Kidney epithelial cell (primary cell): ENCODE data around the gene DYRK4. TPM values are rescaled to one million over a fixed set of nuclear protein-coding genes. Genes with fewer than 3 reads are reported as not detected.

Experiments used
- DNase-seq: peaks from one replicate; pipeline ENCODE4 v3.0.0-alpha.2; 2010; ENCODE audit warnings: low read depth
- H3K27me3 ChIP-seq: 2 replicates; pipeline ENCODE4 v1.6.0; 2011; ENCODE audit warnings: low read length; ENCODE audit not compliant: control insufficient read depth, insufficient read depth
- H3K36me3 ChIP-seq: 2 replicates; pipeline ENCODE4 v1.5.1; 2011; ENCODE audit warnings: low read length; ENCODE audit not compliant: control insufficient read depth, insufficient read depth
- H3K4me3 ChIP-seq: 2 replicates; pipeline ENCODE4 v1.5.1; 2011; ENCODE audit warnings: low read depth, mild to moderate bottlenecking, control low read depth, low read length
- total RNA-seq: library from RNA; depleted of rRNA; stranded (reverse); fragments of >200 nt; gene quantifications from 2 replicates; pipeline ENCODE4 v1.2.3, GENCODE V29; 2015
- TF ChIP-seq, protein P1 (sequence below): IDR thresholded peaks from 2 replicates; pipeline ENCODE4 v1.5.1; 2011; ENCODE audit warnings: mild to moderate bottlenecking, moderate library complexity, low read length, control low read depth, inconsistent platforms; ENCODE audit not compliant: insufficient read depth, poor library complexity, severe bottlenecking

Gene DYRK4
- total RNA-seq, 1 donor from 2014 or later, result 60.3 TPM

DNA sequence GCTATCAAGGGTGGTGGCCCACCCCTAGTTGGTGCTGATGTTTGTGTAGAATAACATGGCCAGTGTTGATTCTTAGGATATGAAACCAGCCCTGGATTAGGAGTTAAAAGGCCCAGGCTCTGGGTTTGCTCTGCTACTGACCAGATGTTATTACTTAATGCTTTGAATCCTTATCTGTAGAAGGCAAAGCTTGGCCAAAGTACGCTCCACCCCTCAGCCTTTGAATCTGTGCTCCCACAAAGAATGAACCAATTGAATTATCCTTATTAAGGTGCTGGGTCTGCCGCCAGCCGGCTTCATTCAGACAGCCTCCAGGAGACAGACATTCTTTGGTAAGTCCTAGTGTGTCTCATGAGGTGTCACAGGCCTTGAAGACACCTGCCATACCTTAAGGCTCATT, 45.0 kb downstream of the DYRK4 start:
- no peaks in the 10 kb centered on the region for H3K27me3 ChIP-seq
- H3K4me3 ChIP-seq, result no peak overlapping the region

DNA sequence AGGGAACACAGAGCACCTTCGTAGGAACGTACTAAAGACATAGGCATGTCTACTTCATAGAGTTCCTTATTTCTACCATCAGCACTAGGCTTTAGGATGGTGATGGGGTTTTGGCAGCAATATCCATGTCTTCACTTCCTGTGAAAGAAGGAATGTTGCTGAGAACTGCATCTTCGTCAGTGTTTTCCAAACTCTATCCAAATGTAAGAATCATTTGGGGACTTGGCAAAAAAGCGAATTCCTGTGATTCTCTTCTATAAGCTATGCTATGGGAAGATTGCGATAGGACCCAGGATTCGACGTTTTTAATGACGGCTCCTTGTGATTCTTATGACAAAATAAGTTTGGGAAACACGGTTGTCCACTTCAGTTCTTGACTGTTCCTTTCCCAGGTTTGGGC, 47.1 kb downstream of the DYRK4 start:
- no peak for DNase-seq
- Histone ChIP-seq H3K36me3 (no peaks in the 10 kb centered on the region), H3K27me3 (no peaks in the 10 kb centered on the region), H3K4me3 (no peak overlapping the region)
- TF ChIP-seq, protein P1, sequence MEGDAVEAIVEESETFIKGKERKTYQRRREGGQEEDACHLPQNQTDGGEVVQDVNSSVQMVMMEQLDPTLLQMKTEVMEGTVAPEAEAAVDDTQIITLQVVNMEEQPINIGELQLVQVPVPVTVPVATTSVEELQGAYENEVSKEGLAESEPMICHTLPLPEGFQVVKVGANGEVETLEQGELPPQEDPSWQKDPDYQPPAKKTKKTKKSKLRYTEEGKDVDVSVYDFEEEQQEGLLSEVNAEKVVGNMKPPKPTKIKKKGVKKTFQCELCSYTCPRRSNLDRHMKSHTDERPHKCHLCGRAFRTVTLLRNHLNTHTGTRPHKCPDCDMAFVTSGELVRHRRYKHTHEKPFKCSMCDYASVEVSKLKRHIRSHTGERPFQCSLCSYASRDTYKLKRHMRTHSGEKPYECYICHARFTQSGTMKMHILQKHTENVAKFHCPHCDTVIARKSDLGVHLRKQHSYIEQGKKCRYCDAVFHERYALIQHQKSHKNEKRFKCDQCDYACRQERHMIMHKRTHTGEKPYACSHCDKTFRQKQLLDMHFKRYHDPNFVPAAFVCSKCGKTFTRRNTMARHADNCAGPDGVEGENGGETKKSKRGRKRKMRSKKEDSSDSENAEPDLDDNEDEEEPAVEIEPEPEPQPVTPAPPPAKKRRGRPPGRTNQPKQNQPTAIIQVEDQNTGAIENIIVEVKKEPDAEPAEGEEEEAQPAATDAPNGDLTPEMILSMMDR, result no peak

More for the DNA sequence above, 45.0 kb downstream of the DYRK4 start:
- TF ChIP-seq, protein P1, result no peak
- no peaks in the 10 kb centered on the region for H3K36me3 ChIP-seq
- DNase-seq, result no peak

DNA sequence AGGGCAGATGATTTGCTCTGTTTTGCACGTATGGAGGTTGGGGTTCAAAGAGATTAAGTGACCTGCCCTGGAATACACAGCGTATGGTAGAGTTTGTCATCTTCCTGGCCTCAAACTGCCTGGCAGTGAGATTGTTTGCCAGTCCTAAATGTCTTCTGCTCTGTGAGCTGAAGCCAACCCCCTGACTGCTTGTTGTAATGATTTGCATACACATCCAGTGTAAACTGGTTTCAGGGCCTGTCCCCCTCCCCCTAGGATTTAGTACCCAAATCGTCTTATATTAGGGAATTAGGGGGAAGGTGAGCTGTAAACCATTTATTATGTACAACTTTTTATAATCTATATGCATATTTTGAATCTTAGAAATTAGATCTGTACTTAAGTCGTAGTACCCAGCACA, 48.5 kb downstream of the DYRK4 start:
- no peaks in the 10 kb centered on the region for H3K36me3 ChIP-seq
- H3K27me3 ChIP-seq, result no peaks in the 10 kb centered on the region
- DNase-seq, result no peak

DNA sequence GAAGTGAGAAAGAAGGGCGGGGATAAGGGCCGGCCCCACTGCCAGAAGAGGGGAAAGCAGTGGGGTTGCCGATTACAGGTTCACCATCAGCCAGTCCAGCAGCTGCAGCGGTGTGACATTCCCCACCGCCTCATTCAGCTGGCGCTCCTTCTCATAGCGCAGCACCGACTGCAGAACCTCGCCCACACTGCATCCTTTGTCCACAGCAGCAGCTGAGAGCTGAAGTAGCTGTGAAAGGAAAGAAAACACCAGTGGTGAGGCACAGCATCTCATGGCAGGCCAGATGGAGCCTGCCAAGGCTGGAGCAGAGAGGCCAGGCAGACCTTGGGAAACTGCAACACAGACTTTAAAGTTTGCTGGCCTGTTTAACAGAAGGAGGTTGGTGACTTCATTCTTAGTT, 53.7 kb downstream of the DYRK4 start:
- Histone ChIP-seq H3K36me3 (peaks cover 1% of the 10 kb centered on the region), H3K27me3 (no peaks in the 10 kb centered on the region), H3K4me3 (no peak overlapping the region)

More for the DNA sequence above, 48.5 kb downstream of the DYRK4 start:
- TF ChIP-seq, protein P1, result no peak
- no peak overlapping the region for H3K4me3 ChIP-seq

DNA sequence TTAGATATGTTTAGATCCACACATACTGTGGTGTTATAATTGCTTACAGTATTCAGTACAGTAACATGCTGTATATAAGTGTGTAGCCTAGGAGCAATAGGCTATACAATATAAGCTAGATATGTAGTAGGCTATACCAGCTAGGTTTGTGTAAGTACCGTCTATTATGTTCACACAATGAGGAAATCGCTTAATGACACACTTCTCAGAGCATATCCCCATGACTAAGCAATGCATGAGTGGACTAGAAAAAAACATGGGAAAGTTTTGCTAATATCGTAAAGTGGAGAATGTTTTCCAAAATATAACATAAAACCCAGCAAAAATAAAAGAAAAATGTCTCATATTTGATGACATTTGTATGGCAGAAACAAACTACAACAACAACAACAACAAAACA, 59.5 kb downstream of the DYRK4 start:
- no peak for DNase-seq
- no peaks in the 10 kb centered on the region for H3K36me3 ChIP-seq
- H3K4me3 ChIP-seq, result no peak overlapping the region
- TF ChIP-seq, protein P1, result no peak
- peaks cover 2% of the 10 kb centered on the region for H3K27me3 ChIP-seq

More for the DNA sequence above, 53.7 kb downstream of the DYRK4 start:
- no peak for DNase-seq
- TF ChIP-seq, protein P1, result no peak

DNA sequence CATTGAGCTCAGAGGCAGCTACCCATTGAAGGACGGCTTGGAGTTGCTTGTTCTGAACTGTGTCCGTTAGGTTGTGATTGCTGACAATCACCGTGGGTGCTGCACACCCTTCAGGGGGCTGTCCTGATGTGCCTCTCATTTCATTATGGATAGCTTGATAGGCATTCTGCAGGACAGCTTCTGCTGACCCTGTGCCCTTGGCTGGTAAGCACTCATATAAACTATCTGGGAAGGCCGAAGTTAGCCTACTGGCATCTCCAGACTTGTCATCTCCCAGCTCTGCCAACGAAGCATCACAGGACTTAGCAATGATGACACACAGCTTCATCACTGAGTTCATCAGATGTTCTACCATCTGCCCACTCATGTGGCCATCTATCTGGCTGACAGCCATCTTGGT, 64.5 kb downstream of the DYRK4 start:
- Histone ChIP-seq H3K4me3 (no peak overlapping the region), H3K27me3 (peaks cover 4% of the 10 kb centered on the region), H3K36me3 (no peaks in the 10 kb centered on the region)
- TF ChIP-seq, protein P1, result no peak
- no peak for DNase-seq
